Measurements from ENCODE around the gene ODF2L.

DNA sequence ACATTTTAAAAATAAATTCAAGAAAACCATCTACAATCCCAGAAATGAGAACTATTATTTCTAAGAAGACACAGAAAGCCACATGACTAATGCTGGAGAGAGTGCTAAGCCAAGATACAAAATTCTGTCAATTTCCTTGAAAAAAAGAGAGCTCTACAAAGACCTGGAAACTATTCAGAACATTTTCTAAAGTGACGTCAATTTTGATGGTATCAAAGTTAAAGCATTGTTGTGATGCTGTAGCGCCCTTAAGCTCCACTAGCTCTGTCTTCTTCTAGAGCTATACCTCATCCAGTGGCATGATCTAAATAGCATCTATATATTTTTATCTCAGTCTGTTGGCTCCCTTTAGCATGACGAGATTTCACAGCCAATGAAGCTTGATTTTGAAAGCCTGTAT is 73.9 kb downstream of the ODF2L start:
- TF ChIP-seq, protein P1, sequence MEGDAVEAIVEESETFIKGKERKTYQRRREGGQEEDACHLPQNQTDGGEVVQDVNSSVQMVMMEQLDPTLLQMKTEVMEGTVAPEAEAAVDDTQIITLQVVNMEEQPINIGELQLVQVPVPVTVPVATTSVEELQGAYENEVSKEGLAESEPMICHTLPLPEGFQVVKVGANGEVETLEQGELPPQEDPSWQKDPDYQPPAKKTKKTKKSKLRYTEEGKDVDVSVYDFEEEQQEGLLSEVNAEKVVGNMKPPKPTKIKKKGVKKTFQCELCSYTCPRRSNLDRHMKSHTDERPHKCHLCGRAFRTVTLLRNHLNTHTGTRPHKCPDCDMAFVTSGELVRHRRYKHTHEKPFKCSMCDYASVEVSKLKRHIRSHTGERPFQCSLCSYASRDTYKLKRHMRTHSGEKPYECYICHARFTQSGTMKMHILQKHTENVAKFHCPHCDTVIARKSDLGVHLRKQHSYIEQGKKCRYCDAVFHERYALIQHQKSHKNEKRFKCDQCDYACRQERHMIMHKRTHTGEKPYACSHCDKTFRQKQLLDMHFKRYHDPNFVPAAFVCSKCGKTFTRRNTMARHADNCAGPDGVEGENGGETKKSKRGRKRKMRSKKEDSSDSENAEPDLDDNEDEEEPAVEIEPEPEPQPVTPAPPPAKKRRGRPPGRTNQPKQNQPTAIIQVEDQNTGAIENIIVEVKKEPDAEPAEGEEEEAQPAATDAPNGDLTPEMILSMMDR (IDR thresholded peaks at IDR 0.05; ENCODE audit: poor library complexity): no peak
- no peak for TF ChIP-seq EZH2 (IDR thresholded peaks at IDR 0.05; ENCODE audit: borderline replicate concordance)
- TF ChIP-seq EZH2phosphoT487 (IDR thresholded peaks at IDR 0.05; ENCODE audit: low read depth, severe bottlenecking, unreplicated experiment): no peak
